Activated T-cell treated with anti-CD3 and anti-CD28 coated beads, Interleukin-2, amount 50 U/mL, for 24 hours (primary cell): ENCODE results near the gene STPG4.

Source experiments
- DNase-seq: peaks from one replicate; pipeline ENCODE4 v3.0.0-alpha.2; 2020
- H3K27ac Mint-ChIP-seq: 2 replicates; pipeline ENCODE4 v1.8.0; 2020; ENCODE audit warnings: mild to moderate bottlenecking, mixed read lengths
- H3K27me3 Mint-ChIP-seq: 2 replicates; pipeline ENCODE4 v1.8.0; 2020; ENCODE audit warnings: mixed read lengths
- H3K36me3 Mint-ChIP-seq: 2 replicates; pipeline ENCODE4 v1.8.0; 2020; ENCODE audit warnings: low read depth, mixed read lengths
- H3K4me1 Mint-ChIP-seq: 2 replicates; pipeline ENCODE4 v1.8.0; 2020; ENCODE audit warnings: low read depth, mixed read lengths
- H3K4me3 Mint-ChIP-seq: 2 replicates; pipeline ENCODE4 v1.8.0; 2020; ENCODE audit warnings: mild to moderate bottlenecking, moderate library complexity, mixed read lengths
- H3K9me3 Mint-ChIP-seq: 2 replicates; pipeline ENCODE4 v1.8.0; 2020; ENCODE audit warnings: mixed read lengths

Gene STPG4

GRCh38 chr2:47057687-47058002, 97.5 kb downstream of the STPG4 start:
- DNase-seq: no peak
- Mint-ChIP-seq H3K4me1 (peaks cover 35% of the 10 kb centered on the region), H3K27me3 (no peaks in the 10 kb centered on the region)

GRCh38 chr2:47056868-47057686, 98.0 kb downstream of the STPG4 start:
- H3K27me3 Mint-ChIP-seq: no peaks in the 10 kb centered on the region
- no peak for DNase-seq
- peaks cover 35% of the 10 kb centered on the region for H3K4me1 Mint-ChIP-seq
- H3K27ac Mint-ChIP-seq: peak overlapping the region; percentile 83
- no peaks in the 10 kb centered on the region for H3K9me3 Mint-ChIP-seq
- peaks cover 67% of the 10 kb centered on the region for H3K36me3 Mint-ChIP-seq
- no peak overlapping the region for H3K4me3 Mint-ChIP-seq

More at GRCh38 chr2:47057687-47058002, 97.5 kb downstream of the STPG4 start:
- Mint-ChIP-seq H3K27ac (peak overlapping the region; percentile 83), H3K9me3 (no peaks in the 10 kb centered on the region), H3K36me3 (peaks cover 67% of the 10 kb centered on the region), H3K4me3 (no peak overlapping the region)

- Mint-ChIP-seq H3K4me3 (no peak overlapping the region), H3K27ac (no peak overlapping the region), H3K27me3 (no peaks in the 10 kb centered on the region), H3K9me3 (no peaks in the 10 kb centered on the region), H3K36me3 (peaks cover 67% of the 10 kb centered on the region), H3K4me1 (peaks cover 35% of the 10 kb centered on the region)
- no peak for DNase-seq
These were observed 98.7 kb downstream of the STPG4 start for GRCh38 chr2:47056374-47056773.

GRCh38 chr2:47054868-47055267, 100.2 kb downstream of the STPG4 start:
- Mint-ChIP-seq H3K27ac (no peak overlapping the region), H3K36me3 (peaks cover 70% of the 10 kb centered on the region), H3K4me3 (no peak overlapping the region), H3K9me3 (no peaks in the 10 kb centered on the region), H3K27me3 (no peaks in the 10 kb centered on the region), H3K4me1 (peaks cover 39% of the 10 kb centered on the region)
- DNase-seq: no peak

- DNase-seq: no peak
These were observed 101.0 kb downstream of the STPG4 start for GRCh38 chr2:47054036-47054555.

GRCh38 chr2:47052847-47053246, 102.3 kb downstream of the STPG4 start:
- no peak overlapping the region for H3K4me3 Mint-ChIP-seq
- no peak for DNase-seq
- H3K36me3 Mint-ChIP-seq: peaks cover 78% of the 10 kb centered on the region
- no peaks in the 10 kb centered on the region for H3K27me3 Mint-ChIP-seq
- no peak overlapping the region for H3K27ac Mint-ChIP-seq
- H3K9me3 Mint-ChIP-seq: no peaks in the 10 kb centered on the region
- peaks cover 37% of the 10 kb centered on the region for H3K4me1 Mint-ChIP-seq

More at GRCh38 chr2:47054036-47054555, 101.0 kb downstream of the STPG4 start:
- H3K4me3 Mint-ChIP-seq: no peak overlapping the region
- peaks cover 68% of the 10 kb centered on the region for H3K36me3 Mint-ChIP-seq
- H3K27ac Mint-ChIP-seq: no peak overlapping the region
- H3K27me3 Mint-ChIP-seq: no peaks in the 10 kb centered on the region
- H3K4me1 Mint-ChIP-seq: peaks cover 39% of the 10 kb centered on the region
- H3K9me3 Mint-ChIP-seq: no peaks in the 10 kb centered on the region

- DNase-seq: no peak
- no peak overlapping the region for H3K4me3 Mint-ChIP-seq
- peaks cover 24% of the 10 kb centered on the region for H3K4me1 Mint-ChIP-seq
- peaks cover 89% of the 10 kb centered on the region for H3K36me3 Mint-ChIP-seq
- no peaks in the 10 kb centered on the region for H3K27me3 Mint-ChIP-seq
- no peaks in the 10 kb centered on the region for H3K9me3 Mint-ChIP-seq
- no peak overlapping the region for H3K27ac Mint-ChIP-seq
These were observed 103.5 kb downstream of the STPG4 start for GRCh38 chr2:47051562-47051961.

- H3K9me3 Mint-ChIP-seq: no peaks in the 10 kb centered on the region
- H3K27me3 Mint-ChIP-seq: no peaks in the 10 kb centered on the region
- no peak overlapping the region for H3K27ac Mint-ChIP-seq
- H3K4me3 Mint-ChIP-seq: no peak overlapping the region
- DNase-seq: no peak
- peaks cover 16% of the 10 kb centered on the region for H3K4me1 Mint-ChIP-seq
- peaks cover 92% of the 10 kb centered on the region for H3K36me3 Mint-ChIP-seq
These were observed 104.3 kb downstream of the STPG4 start for GRCh38 chr2:47050762-47051161.

- no peaks in the 10 kb centered on the region for H3K27me3 Mint-ChIP-seq
- H3K36me3 Mint-ChIP-seq: peaks cover 92% of the 10 kb centered on the region
- peak overlapping the region; percentile 68 for H3K27ac Mint-ChIP-seq
- no peak for DNase-seq
- no peaks in the 10 kb centered on the region for H3K9me3 Mint-ChIP-seq
- no peak overlapping the region for H3K4me3 Mint-ChIP-seq
- peaks cover 11% of the 10 kb centered on the region for H3K4me1 Mint-ChIP-seq
These were observed 104.9 kb downstream of the STPG4 start for GRCh38 chr2:47050021-47050760.

- Mint-ChIP-seq H3K27ac (no peak overlapping the region), H3K4me1 (peaks cover 6% of the 10 kb centered on the region), H3K27me3 (no peaks in the 10 kb centered on the region), H3K4me3 (no peak overlapping the region), H3K9me3 (no peaks in the 10 kb centered on the region), H3K36me3 (peaks cover 90% of the 10 kb centered on the region)
- no peak for DNase-seq
These were observed 105.6 kb downstream of the STPG4 start for GRCh38 chr2:47049502-47049901.

GRCh38 chr2:47048801-47049480, 106.2 kb downstream of the STPG4 start:
- no peak overlapping the region for H3K4me3 Mint-ChIP-seq

GRCh38 chr2:47046271-47046670, 108.8 kb downstream of the STPG4 start:
- peaks cover 89% of the 10 kb centered on the region for H3K36me3 Mint-ChIP-seq
- H3K27ac Mint-ChIP-seq: no peak overlapping the region
- peaks cover 4% of the 10 kb centered on the region for H3K4me1 Mint-ChIP-seq
- DNase-seq: no peak
- no peaks in the 10 kb centered on the region for H3K9me3 Mint-ChIP-seq
- H3K27me3 Mint-ChIP-seq: no peaks in the 10 kb centered on the region
- no peak overlapping the region for H3K4me3 Mint-ChIP-seq

More at GRCh38 chr2:47048801-47049480, 106.2 kb downstream of the STPG4 start:
- Mint-ChIP-seq H3K27me3 (no peaks in the 10 kb centered on the region), H3K9me3 (no peaks in the 10 kb centered on the region), H3K27ac (peak overlapping the region; percentile 37), H3K36me3 (peaks cover 91% of the 10 kb centered on the region), H3K4me1 (peaks cover 5% of the 10 kb centered on the region)
- DNase-seq: no peak

GRCh38 chr2:47043891-47044239, 111.2 kb downstream of the STPG4 start:
- H3K4me1 Mint-ChIP-seq: peaks cover 6% of the 10 kb centered on the region
- no peaks in the 10 kb centered on the region for H3K27me3 Mint-ChIP-seq
- DNase-seq: no peak
- H3K27ac Mint-ChIP-seq: no peak overlapping the region
- H3K36me3 Mint-ChIP-seq: peaks cover 90% of the 10 kb centered on the region
- H3K9me3 Mint-ChIP-seq: no peaks in the 10 kb centered on the region
- no peak overlapping the region for H3K4me3 Mint-ChIP-seq

- peaks cover 89% of the 10 kb centered on the region for H3K36me3 Mint-ChIP-seq
- no peak overlapping the region for H3K27ac Mint-ChIP-seq
- DNase-seq: no peak
- peaks cover 10% of the 10 kb centered on the region for H3K4me1 Mint-ChIP-seq
- no peaks in the 10 kb centered on the region for H3K9me3 Mint-ChIP-seq
- no peaks in the 10 kb centered on the region for H3K27me3 Mint-ChIP-seq
- no peak overlapping the region for H3K4me3 Mint-ChIP-seq
These were observed 111.8 kb downstream of the STPG4 start for GRCh38 chr2:47043142-47043890.
